G401.6 (cell line): ENCODE data around the gene GRSF1.
A peak's percentile ranks its signal among the peaks of the same experiment; 100 is the strongest.
"Not testable (repeated sequence)": the region's sequence is repeated elsewhere in the genome, so short reads cannot be mapped to it uniquely, and the experiment has no call there.

Source experiments
- FAIRE-seq: peaks from 2 replicates; lab custom pipeline; 2012; peaks lifted over from hg19 to GRCh38; lab: Jason Lieb, UNC

Gene GRSF1

GRCh38 chr4:70839589-70840093, at the start of gene GRSF1:
Gene GRSF1 (minus strand): TSS chr4:70839890. CDS start chr4:70839827, 63 bp downstream.
- FAIRE-seq, result peak; percentile 82

GRCh38 chr4:70885174-70885573, 45.5 kb upstream of the GRSF1 start:
- FAIRE-seq, result no peak

GRCh38 chr4:70880739-70881138, 41.0 kb upstream of the GRSF1 start:
- no peak for FAIRE-seq

- no peak for FAIRE-seq
Measured at GRCh38 chr4:70877556-70877955, 37.9 kb upstream of the GRSF1 start.

GRCh38 chr4:70874268-70875156, 34.8 kb upstream of the GRSF1 start:
- FAIRE-seq, result no peak

- no peak for FAIRE-seq
Measured at GRCh38 chr4:70873216-70873615, 33.5 kb upstream of the GRSF1 start.

GRCh38 chr4:70868778-70869177, 29.1 kb upstream of the GRSF1 start:
- FAIRE-seq, result no peak

GRCh38 chr4:70863099-70863790, 23.6 kb upstream of the GRSF1 start:
- FAIRE-seq, result no peak

GRCh38 chr4:70859066-70859465, 19.4 kb upstream of the GRSF1 start:
- no peak for FAIRE-seq

GRCh38 chr4:70858454-70858853, 18.8 kb upstream of the GRSF1 start:
- FAIRE-seq, result no peak

- FAIRE-seq, result no peak
Measured at GRCh38 chr4:70855464-70855863, 15.8 kb upstream of the GRSF1 start.

GRCh38 chr4:70849291-70849690, 9.6 kb upstream of the GRSF1 start:
- FAIRE-seq, result no peak

- no peak for FAIRE-seq
Measured at GRCh38 chr4:70844180-70844579, 4.5 kb upstream of the GRSF1 start.

GRCh38 chr4:70842761-70843435, 3.2 kb upstream of the GRSF1 start:
- no peak for FAIRE-seq

GRCh38 chr4:70841951-70842350, 2.3 kb upstream of the GRSF1 start:
- no peak for FAIRE-seq

- FAIRE-seq, result no peak
Measured at GRCh38 chr4:70841211-70841610, 1.5 kb upstream of the GRSF1 start.

- FAIRE-seq, result not testable (repeated sequence)
Measured at GRCh38 chr4:70840631-70841030, 941 bp upstream of the GRSF1 start.

GRCh38 chr4:70840137-70840536, 447 bp upstream of the GRSF1 start:
- not testable (repeated sequence) for FAIRE-seq

- FAIRE-seq, result no peak
Measured at GRCh38 chr4:70838666-70839588, 763 bp downstream of the GRSF1 start.

- no peak for FAIRE-seq
Measured at GRCh38 chr4:70838204-70838603, 1.5 kb downstream of the GRSF1 start.

- no peak for FAIRE-seq
Measured at GRCh38 chr4:70836081-70836480, 3.6 kb downstream of the GRSF1 start.

GRCh38 chr4:70833675-70834074, 6.0 kb downstream of the GRSF1 start:
- no peak for FAIRE-seq
